PC-3 (cell line): ENCODE data around the gene CLCC1. TPM values are rescaled to one million over a fixed set of nuclear protein-coding genes. Genes with fewer than 3 reads are reported as not detected.
"Not testable (repeated sequence)": the region's sequence is repeated elsewhere in the genome, so short reads cannot be mapped to it uniquely, and the experiment has no call there.

Experiments used
- ATAC-seq: fragments of 200-7000 bp; cut with Tn5 transposase; 2 replicates; pipeline ENCODE4 v1.9.1; 2020; ENCODE audit warnings: mild to moderate bottlenecking, moderate library complexity
- BruUV-seq: library from RNA; stranded (reverse); fragments of 400-500 nt; replicated peaks from 2 replicates; lab custom pipeline; 2021; lab: Mats Ljungman, UMichigan
- CTCF ChIA-PET: fragments of 300-600 bp; sonication (Branson Sonifier 250); formaldehyde crosslinking; loops from one replicate; lab custom pipeline; 2022; ENCODE audit warnings: antibody characterized with exemption; lab: Charles Lee
- POLR2A ChIA-PET: fragments of 300-600 bp; sonication (Branson Sonifier 250); formaldehyde crosslinking; loops from one replicate; lab custom pipeline; 2022; ENCODE audit warnings: antibody characterized with exemption; ENCODE audit not compliant: unreplicated experiment; lab: Charles Lee
- DNase-seq: peaks from one replicate; pipeline ENCODE4 v3.0.0-alpha.2; 2015
- H2AFZ ChIP-seq: fragments of 300-600 bp; sonication (generic); 2 replicates; pipeline ENCODE4 v1.6.0; 2016; ENCODE audit warnings: antibody characterized with exemption, low read length
- H3F3A ChIP-seq: fragments of 300-600 bp; sonication (generic); one replicate; pipeline ENCODE4 v1.6.0; 2017; ENCODE audit warnings: antibody characterized with exemption, low read length, control low read depth, mild to moderate bottlenecking; ENCODE audit not compliant: unreplicated experiment
- H3K27ac ChIP-seq: fragments of 300-600 bp; sonication (generic); 2 replicates; pipeline ENCODE4 v1.5.1; 2016; ENCODE audit warnings: mild to moderate bottlenecking, low read length
- H3K27me3 ChIP-seq: fragments of 300-600 bp; sonication (generic); 2 replicates; pipeline ENCODE4 v1.6.1; 2016; ENCODE audit warnings: low read length, mixed read lengths
- H3K36me3 ChIP-seq: fragments of 300-600 bp; sonication (generic); 2 replicates; pipeline ENCODE4 v1.6.1; 2016; ENCODE audit warnings: low read depth, mixed run types, low read length, mixed read lengths
- H3K4me1 ChIP-seq: fragments of 300-600 bp; sonication (generic); 2 replicates; pipeline ENCODE4 v1.5.1; 2016; ENCODE audit warnings: low read length; ENCODE audit not compliant: insufficient read depth
- H3K4me2 ChIP-seq: fragments of 300-600 bp; sonication (generic); 2 replicates; pipeline ENCODE4 v1.6.0; 2016; ENCODE audit warnings: low read length
- H3K4me3 ChIP-seq: fragments of 300-600 bp; sonication (generic); 2 replicates; pipeline ENCODE4 v1.5.1; 2016; ENCODE audit warnings: mild to moderate bottlenecking, low read length, mixed read lengths
- H3K79me2 ChIP-seq: fragments of 300-600 bp; sonication (generic); 2 replicates; pipeline ENCODE4 v1.6.1; 2017; ENCODE audit warnings: low read length, mixed read lengths
- H3K9ac ChIP-seq: fragments of 300-600 bp; sonication (generic); 2 replicates; pipeline ENCODE4 v1.6.0; 2016; ENCODE audit warnings: mild to moderate bottlenecking, low read length
- H3K9me2 ChIP-seq: fragments of 300-600 bp; sonication (generic); replicated peaks from 2 replicates; pipeline ENCODE4 v1.6.1; 2016; ENCODE audit warnings: mixed run types, low read length, mixed read lengths
- H3K9me3 ChIP-seq: fragments of 300-600 bp; sonication (generic); 2 replicates; pipeline ENCODE4 v1.6.1; 2016; ENCODE audit warnings: low read length, mixed read lengths
- H4K20me1 ChIP-seq: fragments of 300-600 bp; sonication (generic); 2 replicates; pipeline ENCODE4 v1.6.1; 2016; ENCODE audit warnings: low read length, mixed read lengths
- EZH2 ChIP-seq: fragments of 300-600 bp; sonication (generic); IDR thresholded peaks from one replicate; pipeline ENCODE4 v1.6.1; 2017; ENCODE audit warnings: antibody characterized with exemption, mild to moderate bottlenecking, low read length; ENCODE audit not compliant: unreplicated experiment
- EZH2phosphoT487 ChIP-seq: fragments of 300-600 bp; sonication (generic); IDR thresholded peaks from 2 replicates; pipeline ENCODE4 v1.6.1; 2018; ENCODE audit warnings: mild to moderate bottlenecking, antibody characterized with exemption, low read length, borderline replicate concordance
- intact Hi-C: fragments of 100-400 bp; cut with micrococcal nuclease; formaldehyde crosslinking; loops from 2 replicates; pipeline ENCODE4 v1.9.0; 2023
- total RNA-seq: library from RNA; depleted of rRNA; stranded (reverse); fragments of >200 nt; gene quantifications from 2 replicates; pipeline ENCODE4 v1.2.3, GENCODE V29; 2014
- TF ChIP-seq, protein P1 (sequence below): fragments of 300-600 bp; sonication (generic); conservative IDR thresholded peaks from 2 replicates; pipeline ENCODE4 v1.5.1; 2017; ENCODE audit warnings: antibody characterized with exemption, low read depth, mild to moderate bottlenecking, low read length

Gene CLCC1
- total RNA-seq, 1 experiment from 2014 or later = 30.4 TPM

DNA sequence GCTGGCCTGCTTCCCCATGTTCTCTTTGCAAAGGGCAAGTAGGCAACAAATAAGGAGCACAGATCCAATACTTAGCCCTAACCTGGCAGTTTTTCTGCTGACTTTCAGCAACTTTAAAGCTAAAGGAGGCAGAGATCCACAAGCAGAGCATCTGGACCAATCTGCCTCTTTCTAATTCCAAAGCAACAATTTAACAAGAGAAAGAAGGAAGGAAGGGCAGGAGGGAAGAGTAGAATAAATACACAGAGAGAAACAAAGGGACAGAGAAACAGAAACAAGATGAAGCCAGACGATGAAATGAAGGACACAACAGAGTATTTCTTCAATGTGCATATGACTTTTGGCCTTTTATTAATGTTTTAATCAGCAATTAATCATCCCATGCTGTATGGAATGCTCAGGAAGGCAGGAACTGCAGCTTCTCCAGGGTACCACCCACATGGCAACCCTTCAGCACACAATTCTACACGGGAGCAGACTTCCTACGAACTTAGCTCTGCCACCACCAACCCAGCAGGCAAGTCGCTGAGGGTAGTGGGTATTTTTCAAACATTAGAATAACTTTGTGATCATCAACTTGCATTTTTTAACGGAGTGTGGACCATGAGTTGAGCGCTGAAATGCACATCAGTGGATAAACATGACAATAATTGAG, 15.3 kb downstream of the CLCC1 start:
- intact Hi-C loops = no loop called here
- H3K9ac ChIP-seq = no peak overlapping the region

DNA sequence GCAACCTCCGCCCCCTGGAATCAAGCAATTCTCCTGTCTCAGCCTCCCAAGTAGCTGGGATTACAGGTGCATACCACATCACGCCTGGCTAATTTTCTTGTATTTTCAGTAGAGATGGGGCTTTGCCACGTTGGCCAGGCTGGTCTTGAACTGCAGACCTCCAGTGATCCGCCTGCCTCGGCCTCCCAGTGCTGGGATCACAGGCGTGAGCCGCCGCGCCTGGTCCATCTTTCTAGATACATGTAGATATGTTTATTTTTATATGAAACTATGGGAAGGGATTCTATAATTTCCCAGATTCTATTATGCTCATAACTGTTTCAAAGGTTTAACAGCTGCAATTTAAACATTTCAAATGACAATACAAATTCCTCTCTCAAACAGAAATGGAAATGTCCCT, 27.1 kb downstream of the CLCC1 start:
- no peaks in the 10 kb centered on the region for H3K27me3 ChIP-seq
- no TSS peak for BruUV-seq
- DNase-seq (no peak), ATAC-seq (no peak)
- no peaks in the 10 kb centered on the region for H3K79me2 ChIP-seq
- no peaks in the 10 kb centered on the region for H4K20me1 ChIP-seq
- no peak overlapping the region for H3K4me2 ChIP-seq
- no peak overlapping the region for H3K9ac ChIP-seq
- POLR2A ChIA-PET = no interaction called here
- intact Hi-C loops = no loop called here
- H3F3A ChIP-seq = no peaks in the 10 kb centered on the region
- H3K36me3 ChIP-seq = peaks cover 53% of the 10 kb centered on the region
- CTCF ChIA-PET = no interaction called here
- H3K9me3 ChIP-seq = no peaks in the 10 kb centered on the region
- no peaks in the 10 kb centered on the region for H3K4me1 ChIP-seq
- no peak overlapping the region for H3K27ac ChIP-seq
- no peak for TF ChIP-seq EZH2phosphoT487
- TF ChIP-seq, protein P1, sequence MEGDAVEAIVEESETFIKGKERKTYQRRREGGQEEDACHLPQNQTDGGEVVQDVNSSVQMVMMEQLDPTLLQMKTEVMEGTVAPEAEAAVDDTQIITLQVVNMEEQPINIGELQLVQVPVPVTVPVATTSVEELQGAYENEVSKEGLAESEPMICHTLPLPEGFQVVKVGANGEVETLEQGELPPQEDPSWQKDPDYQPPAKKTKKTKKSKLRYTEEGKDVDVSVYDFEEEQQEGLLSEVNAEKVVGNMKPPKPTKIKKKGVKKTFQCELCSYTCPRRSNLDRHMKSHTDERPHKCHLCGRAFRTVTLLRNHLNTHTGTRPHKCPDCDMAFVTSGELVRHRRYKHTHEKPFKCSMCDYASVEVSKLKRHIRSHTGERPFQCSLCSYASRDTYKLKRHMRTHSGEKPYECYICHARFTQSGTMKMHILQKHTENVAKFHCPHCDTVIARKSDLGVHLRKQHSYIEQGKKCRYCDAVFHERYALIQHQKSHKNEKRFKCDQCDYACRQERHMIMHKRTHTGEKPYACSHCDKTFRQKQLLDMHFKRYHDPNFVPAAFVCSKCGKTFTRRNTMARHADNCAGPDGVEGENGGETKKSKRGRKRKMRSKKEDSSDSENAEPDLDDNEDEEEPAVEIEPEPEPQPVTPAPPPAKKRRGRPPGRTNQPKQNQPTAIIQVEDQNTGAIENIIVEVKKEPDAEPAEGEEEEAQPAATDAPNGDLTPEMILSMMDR = no peak
- TF ChIP-seq EZH2 = no peak
- H3K9me2 ChIP-seq = no peaks in the 10 kb centered on the region
- H2AFZ ChIP-seq = no peak overlapping the region
- H3K4me3 ChIP-seq = no peak overlapping the region

More for the DNA sequence above, 15.3 kb downstream of the CLCC1 start:
- H3K4me1 ChIP-seq = no peaks in the 10 kb centered on the region
- no TSS peak for BruUV-seq
- TF ChIP-seq, protein P1 = no peak
- TF ChIP-seq EZH2phosphoT487 = no peak
- no peak for TF ChIP-seq EZH2
- no peak for DNase-seq
- no peak for ATAC-seq
- no peak overlapping the region for H2AFZ ChIP-seq
- H3K4me3 ChIP-seq = no peak overlapping the region
- H3K9me2 ChIP-seq = no peaks in the 10 kb centered on the region
- H3K9me3 ChIP-seq = no peaks in the 10 kb centered on the region
- H3K36me3 ChIP-seq = peaks cover 28% of the 10 kb centered on the region
- H3K27ac ChIP-seq = no peak overlapping the region
- H4K20me1 ChIP-seq = no peaks in the 10 kb centered on the region
- peaks cover 45% of the 10 kb centered on the region for H3K79me2 ChIP-seq
- no peaks in the 10 kb centered on the region for H3K27me3 ChIP-seq
- ChIA-PET CTCF (no interaction called here), POLR2A (interaction anchor here (0.6 kb wide), 1 partner anchor 26 kb away, joined by 3 read pairs; no protein-coding TSS in a partner anchor)
- H3K4me2 ChIP-seq = no peak overlapping the region
- H3F3A ChIP-seq = no peaks in the 10 kb centered on the region

DNA sequence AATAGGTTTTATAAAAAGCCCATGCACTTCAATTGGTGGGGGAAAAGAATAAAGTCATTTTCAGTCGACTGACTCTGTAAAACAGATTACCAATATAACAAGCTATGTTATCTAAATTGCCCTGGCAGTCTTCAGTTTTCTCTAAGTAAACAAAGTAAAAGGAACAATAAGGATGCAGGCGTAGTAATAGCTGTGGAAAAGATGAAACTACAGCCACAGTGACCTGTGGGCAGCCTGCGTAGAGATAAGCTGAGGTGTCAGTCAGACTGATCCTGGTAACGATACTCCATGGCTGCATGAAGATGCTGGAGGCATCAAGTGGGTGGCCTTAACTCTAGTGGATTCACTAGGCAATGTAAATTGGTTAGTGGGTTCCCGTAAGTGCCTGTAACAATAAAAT, 29.3 kb downstream of the CLCC1 start:
- no peak overlapping the region for H2AFZ ChIP-seq
- no peaks in the 10 kb centered on the region for H3K9me2 ChIP-seq
- H3F3A ChIP-seq = no peaks in the 10 kb centered on the region
- H3K27ac ChIP-seq = no peak overlapping the region
- no peaks in the 10 kb centered on the region for H3K4me1 ChIP-seq
- no peak overlapping the region for H3K4me2 ChIP-seq
- ChIA-PET POLR2A (no interaction called here), CTCF (no interaction called here)
- H3K9me3 ChIP-seq = no peaks in the 10 kb centered on the region
- BruUV-seq = no TSS peak
- TF ChIP-seq EZH2 (no peak), EZH2phosphoT487 (no peak)
- TF ChIP-seq, protein P1 = no peak
- H3K79me2 ChIP-seq = no peaks in the 10 kb centered on the region
- H3K9ac ChIP-seq = no peak overlapping the region
- intact Hi-C loops = no loop called here
- H4K20me1 ChIP-seq = no peaks in the 10 kb centered on the region
- H3K4me3 ChIP-seq = no peak overlapping the region
- DNase-seq (no peak), ATAC-seq (no peak)
- peaks cover 63% of the 10 kb centered on the region for H3K36me3 ChIP-seq
- no peaks in the 10 kb centered on the region for H3K27me3 ChIP-seq

DNA sequence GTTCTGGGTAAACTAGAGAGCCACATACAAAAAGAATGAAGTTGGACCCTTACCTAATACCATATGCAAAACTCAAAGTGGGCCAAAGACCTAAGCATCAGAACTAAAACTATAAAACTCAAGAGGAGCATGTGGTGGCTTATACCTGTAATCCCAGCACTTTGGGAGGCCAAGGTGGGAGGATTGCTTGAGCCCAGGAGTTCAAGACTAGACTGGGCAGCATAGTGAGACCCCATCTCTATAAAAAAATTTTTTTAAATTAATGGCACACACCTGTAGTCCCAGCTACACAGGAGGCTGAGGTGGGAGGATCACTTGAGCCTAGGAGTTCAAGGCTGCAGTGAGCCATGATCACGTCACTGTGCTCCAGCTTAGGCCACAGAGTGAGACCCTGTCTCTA, 35.7 kb downstream of the CLCC1 start:
- H3K79me2 ChIP-seq, ATAC-seq, H3K9me3 ChIP-seq, H3K27ac ChIP-seq, H3F3A ChIP-seq, H3K4me3 ChIP-seq, H3K27me3 ChIP-seq, H3K4me1 ChIP-seq, H4K20me1 ChIP-seq, POLR2A ChIA-PET, H2AFZ ChIP-seq, BruUV-seq, H3K4me2 ChIP-seq, H3K9me2 ChIP-seq, CTCF ChIA-PET, DNase-seq, intact Hi-C loops, H3K9ac ChIP-seq: not testable (repeated sequence)
- peaks cover 69% of the 10 kb centered on the region for H3K36me3 ChIP-seq
